Trophoblast cell (in vitro differentiated cells and primary cell): ENCODE measurements around the gene AGAP1.

Source experiments
- DNase-seq, 2 donors: peaks; one replicate each; pipeline ENCODE4 v3.0.0-alpha.2; 2016
- H2AFZ ChIP-seq: 2 replicates; pipeline ENCODE4 v1.6.1; 2013; ENCODE audit warnings: low read length, moderate library complexity, mild to moderate bottlenecking; ENCODE audit not compliant: insufficient read depth, poor library complexity
- H2AK5ac ChIP-seq: 2 replicates; pipeline ENCODE4 v1.6.1; 2013; ENCODE audit warnings: mild to moderate bottlenecking, low read length
- H2BK120ac ChIP-seq: 2 replicates; pipeline ENCODE4 v1.6.1; 2013; ENCODE audit warnings: low read length, mild to moderate bottlenecking, moderate library complexity; ENCODE audit not compliant: insufficient read depth, poor library complexity
- H2BK12ac ChIP-seq: 2 replicates; pipeline ENCODE4 v1.6.1; 2013; ENCODE audit warnings: mild to moderate bottlenecking, low read length, moderate library complexity
- H2BK5ac ChIP-seq: 2 replicates; pipeline ENCODE4 v1.6.1; 2013; ENCODE audit warnings: low read length, low read depth, moderate library complexity, mild to moderate bottlenecking; ENCODE audit not compliant: poor library complexity
- H3K14ac ChIP-seq: 2 replicates; pipeline ENCODE4 v1.6.1; 2013; ENCODE audit warnings: mild to moderate bottlenecking, low read length
- H3K18ac ChIP-seq: 2 replicates; pipeline ENCODE4 v1.6.1; 2013; ENCODE audit warnings: mild to moderate bottlenecking, low read length
- H3K23ac ChIP-seq: 2 replicates; pipeline ENCODE4 v1.6.1; 2013; ENCODE audit warnings: low read length
- H3K27ac ChIP-seq: 2 replicates; pipeline ENCODE4 v1.5.1; 2013; ENCODE audit warnings: low read depth, mild to moderate bottlenecking, inconsistent platforms, low read length, moderate library complexity
- H3K27me3 ChIP-seq: 2 replicates; pipeline ENCODE4 v1.6.1; 2013; ENCODE audit warnings: inconsistent platforms, mild to moderate bottlenecking, low read length, moderate library complexity; ENCODE audit not compliant: insufficient read depth
- H3K36me3 ChIP-seq, 2 experiments: 1 replicate in 1 of 2; 2 replicates in 1 of 2; pipeline ENCODE4 v1.6.1; 2013; ENCODE audit warnings: low read length in 2 of 2, mild to moderate bottlenecking in 2 of 2, moderate library complexity in 1 of 2; ENCODE audit not compliant: insufficient read depth in 2 of 2, control insufficient read depth in 1 of 2
- H3K4ac ChIP-seq: 2 replicates; pipeline ENCODE4 v1.6.1; 2013; ENCODE audit warnings: low read depth, mild to moderate bottlenecking, low read length, moderate library complexity
- H3K4me1 ChIP-seq, 2 experiments: 1 replicate in 1 of 2; 2 replicates in 1 of 2; pipeline ENCODE4 v1.6.1; 2013; ENCODE audit warnings: low read length in 2 of 2, mild to moderate bottlenecking in 2 of 2, moderate library complexity in 1 of 2; ENCODE audit not compliant: insufficient read depth in 2 of 2, control insufficient read depth in 1 of 2
- H3K4me2 ChIP-seq: 2 replicates; pipeline ENCODE4 v1.6.1; 2013; ENCODE audit warnings: inconsistent platforms, mild to moderate bottlenecking, low read length, moderate library complexity
- H3K4me3 ChIP-seq: 2 replicates; pipeline ENCODE4 v1.5.1; 2013; ENCODE audit warnings: mild to moderate bottlenecking, low read depth, low read length, inconsistent platforms
- H3K79me1 ChIP-seq: one replicate; pipeline ENCODE4 v1.6.1; 2013; ENCODE audit warnings: low read length
- H3K79me2 ChIP-seq: 2 replicates; pipeline ENCODE4 v1.6.1; 2013; ENCODE audit warnings: low read length, mild to moderate bottlenecking; ENCODE audit not compliant: control insufficient read depth, insufficient read depth, poor library complexity
- H3K9ac ChIP-seq: 2 replicates; pipeline ENCODE4 v1.6.1; 2013; ENCODE audit warnings: mild to moderate bottlenecking, low read length
- H3K9me3 ChIP-seq: 2 replicates; pipeline ENCODE4 v1.6.1; 2013; ENCODE audit warnings: low read depth, mild to moderate bottlenecking, control low read depth, inconsistent platforms, low read length; ENCODE audit not compliant: insufficient read depth
- H4K12ac ChIP-seq: 2 replicates; pipeline ENCODE4 v1.6.1; 2013; ENCODE audit warnings: low read depth, mild to moderate bottlenecking, low read length, moderate library complexity
- H4K8ac ChIP-seq: 2 replicates; pipeline ENCODE4 v1.6.1; 2013; ENCODE audit warnings: low read depth, mild to moderate bottlenecking, low read length, moderate library complexity
- H4K91ac ChIP-seq: one replicate; pipeline ENCODE4 v1.6.1; 2013; ENCODE audit warnings: low read depth, mild to moderate bottlenecking, low read length, moderate library complexity
- WGBS: extraction: QIAGEN DNeasy Blood & Tissue Kit; methylation state at CpG from one replicate; pipeline ENCODE4 v1.1.7; 2013; ENCODE audit warnings: missing lambda C conversion rate; ENCODE audit not compliant: insufficient read length, insufficient coverage; ENCODE audit errors: extremely low coverage; 5-methylcytosine and 5-hydroxymethylcytosine counted together

Gene AGAP1

DNA sequence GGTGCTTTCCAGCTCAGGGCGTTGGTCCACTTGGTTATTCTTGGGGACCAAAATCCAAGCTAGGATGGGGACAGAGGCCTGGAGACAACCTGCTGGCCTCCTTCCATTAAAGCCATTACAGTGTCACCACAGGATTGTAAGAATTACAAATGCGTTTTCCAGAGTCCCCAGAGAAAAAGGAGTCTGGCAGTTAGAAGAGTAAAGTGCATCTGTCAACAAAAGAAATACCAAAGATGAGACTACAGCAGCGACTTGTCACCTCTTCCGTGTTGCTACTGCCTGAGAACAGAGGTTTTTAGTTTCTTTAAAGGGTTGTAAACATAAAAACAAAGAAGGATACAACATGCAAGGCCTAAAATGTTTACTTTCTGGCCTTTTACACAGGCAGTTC lies 235.7 kb downstream of the AGAP1 start:
- no peak overlapping the region for H4K91ac ChIP-seq
- H2AK5ac ChIP-seq: no peak overlapping the region
- H2BK12ac ChIP-seq: no peak overlapping the region
- DNase-seq: no peak
- no peak overlapping the region for H3K4me3 ChIP-seq
- H4K8ac ChIP-seq: no peak overlapping the region
- no peaks in the 10 kb centered on the region for H3K79me1 ChIP-seq
- whole genome bisulfite sequencing: no CpG with 5 or more reads among the region's 4 CpGs
- H3K18ac ChIP-seq: no peak overlapping the region
- no peak overlapping the region for H3K23ac ChIP-seq
- no peak overlapping the region for H3K27ac ChIP-seq
- H3K79me2 ChIP-seq: no peaks in the 10 kb centered on the region
- no peak overlapping the region for H4K12ac ChIP-seq
- no peak overlapping the region for H2BK120ac ChIP-seq
- H3K9me3 ChIP-seq: peaks cover under 1% of the 10 kb centered on the region
- no peak overlapping the region for H3K4ac ChIP-seq
- peaks cover 0 to 3% of the 10 kb centered on the region in 2 experiments for H3K4me1 ChIP-seq
- no peak overlapping the region for H2BK5ac ChIP-seq
- H3K36me3 ChIP-seq: no peaks in the 10 kb centered on the region
- no peaks in the 10 kb centered on the region for H3K27me3 ChIP-seq
- no peak overlapping the region for H2AFZ ChIP-seq
- H3K9ac ChIP-seq: no peak overlapping the region
- H3K4me2 ChIP-seq: no peak overlapping the region
- no peak overlapping the region for H3K14ac ChIP-seq

GRCh38 chr2:235730115-235730514 lies 236.3 kb downstream of the AGAP1 start:
- Histone ChIP-seq H3K4me3 (no peak overlapping the region), H4K91ac (no peak overlapping the region), H2AK5ac (no peak overlapping the region), H3K18ac (no peak overlapping the region), H2BK5ac (no peak overlapping the region), H3K14ac (no peak overlapping the region), H2BK12ac (no peak overlapping the region), H3K4ac (no peak overlapping the region), H3K79me1 (no peaks in the 10 kb centered on the region), H4K12ac (no peak overlapping the region), H2BK120ac (no peak overlapping the region), H3K4me1 (peaks cover 0 to 3% of the 10 kb centered on the region in 2 experiments), H4K8ac (no peak overlapping the region), H3K79me2 (no peaks in the 10 kb centered on the region), H3K9ac (no peak overlapping the region), H3K27me3 (no peaks in the 10 kb centered on the region), H3K9me3 (peaks cover 2% of the 10 kb centered on the region), H3K23ac (no peak overlapping the region), H3K4me2 (no peak overlapping the region), H2AFZ (no peak overlapping the region), H3K36me3 (no peaks in the 10 kb centered on the region), H3K27ac (no peak overlapping the region)
- no CpG with 5 or more reads among the region's 7 CpGs for WGBS
- no peak for DNase-seq

DNA sequence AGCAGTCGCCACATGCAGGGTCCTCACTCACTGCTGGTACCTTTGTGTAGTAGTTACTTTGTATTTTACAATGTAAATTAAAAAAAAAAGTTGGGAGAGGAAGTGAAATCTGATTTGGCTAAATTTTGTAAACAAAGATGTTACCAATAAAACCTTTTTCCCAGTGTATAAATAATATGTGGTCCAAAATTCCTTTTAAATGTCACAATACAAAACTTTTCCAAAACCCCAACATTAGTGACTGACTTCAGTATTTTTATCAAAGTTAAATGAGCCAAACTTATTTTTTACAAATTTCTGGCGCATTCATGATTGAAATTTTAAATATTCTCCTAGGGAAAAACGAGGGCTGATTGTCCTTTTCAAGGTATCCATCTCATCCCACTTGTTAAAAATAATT lies 239.9 kb downstream of the AGAP1 start:
- no peaks in the 10 kb centered on the region for H3K79me1 ChIP-seq
- no peak overlapping the region for H3K14ac ChIP-seq
- DNase-seq: no peak
- H3K9me3 ChIP-seq: peaks cover 2% of the 10 kb centered on the region
- H3K9ac ChIP-seq: no peak overlapping the region
- H2BK5ac ChIP-seq: no peak overlapping the region
- H3K18ac ChIP-seq: no peak overlapping the region
- no peak overlapping the region for H4K8ac ChIP-seq
- H3K4me3 ChIP-seq: no peak overlapping the region
- H3K36me3 ChIP-seq: peaks cover 0 to 7% of the 10 kb centered on the region in 2 experiments
- no peak overlapping the region for H2AFZ ChIP-seq
- H4K91ac ChIP-seq: no peak overlapping the region
- H2BK120ac ChIP-seq: no peak overlapping the region
- H3K79me2 ChIP-seq: no peaks in the 10 kb centered on the region
- no peak overlapping the region for H4K12ac ChIP-seq
- H3K4me2 ChIP-seq: no peak overlapping the region
- H3K4ac ChIP-seq: no peak overlapping the region
- H2AK5ac ChIP-seq: no peak overlapping the region
- no peak overlapping the region for H3K27ac ChIP-seq
- H3K23ac ChIP-seq: no peak overlapping the region
- no peaks in the 10 kb centered on the region for H3K4me1 ChIP-seq
- no peak overlapping the region for H2BK12ac ChIP-seq
- no peaks in the 10 kb centered on the region for H3K27me3 ChIP-seq
- WGBS: no CpG with 5 or more reads among the region's 3 CpGs

- Histone ChIP-seq H3K9me3 (peaks cover 2% of the 10 kb centered on the region), H3K9ac (no peak overlapping the region), H4K91ac (no peak overlapping the region), H3K23ac (no peak overlapping the region), H3K36me3 (peaks cover 0 to 7% of the 10 kb centered on the region in 2 experiments), H3K27me3 (no peaks in the 10 kb centered on the region), H4K8ac (no peak overlapping the region), H2BK12ac (no peak overlapping the region), H3K27ac (no peak overlapping the region), H3K4me3 (no peak overlapping the region), H3K79me1 (no peaks in the 10 kb centered on the region), H3K4ac (no peak overlapping the region), H2AK5ac (no peak overlapping the region), H3K18ac (no peak overlapping the region), H2BK120ac (no peak overlapping the region), H3K79me2 (no peaks in the 10 kb centered on the region), H2AFZ (no peak overlapping the region), H3K14ac (no peak overlapping the region), H3K4me1 (no peaks in the 10 kb centered on the region), H2BK5ac (no peak overlapping the region), H4K12ac (no peak overlapping the region), H3K4me2 (no peak overlapping the region)
- DNase-seq: no peak
- no CpG with 5 or more reads among the region's 7 CpGs for WGBS
Measured at GRCh38 chr2:235734168-235734567, 240.3 kb downstream of the AGAP1 start.
